Gastrocnemius medialis (tissue), 4 donors: ENCODE results near the gene MRPL20.

Experiments used
- CTCF ChIP-seq, 5 experiments: fragments of 450-650 bp in 3 of 5; fragments of 200-600 bp in 2 of 5; sonication (generic) in 2 of 5; IDR thresholded peaks in 4 of 5; conservative IDR thresholded peaks in 1 of 5; 1 replicate in 4 of 5; 2 replicates in 1 of 5; pipeline ENCODE4 v1.5.1; 2016 to 2019; ENCODE audit warnings: antibody characterized with exemption in 5 of 5, mild to moderate bottlenecking in 3 of 5, moderate library complexity in 3 of 5
- POLR2A ChIP-seq, 2 donors: fragments of 450-650 bp; IDR thresholded peaks; one replicate each; pipeline ENCODE4 v1.6.1; 2017; ENCODE audit warnings: antibody characterized with exemption in 2 of 2, mild to moderate bottlenecking in 2 of 2, moderate library complexity in 2 of 2

- TF ChIP-seq CTCF (IDR thresholded peaks at IDR 0.05 in 4 of 5, conservative IDR thresholded peaks at IDR 0.05 in 1 of 5) (no peak), POLR2A (IDR thresholded peaks at IDR 0.05) (no peak)
These were observed 32.5 kb downstream of the MRPL20 start for GRCh38 chr1:1374589-1374928.
